ENCODE measurements around the gene FBXL22. TPM values are rescaled to one million over a fixed set of nuclear protein-coding genes. Genes with fewer than 3 reads are reported as not detected.

Gene FBXL22
- polyA plus RNA-seq: 0.73 TPM

DNA sequence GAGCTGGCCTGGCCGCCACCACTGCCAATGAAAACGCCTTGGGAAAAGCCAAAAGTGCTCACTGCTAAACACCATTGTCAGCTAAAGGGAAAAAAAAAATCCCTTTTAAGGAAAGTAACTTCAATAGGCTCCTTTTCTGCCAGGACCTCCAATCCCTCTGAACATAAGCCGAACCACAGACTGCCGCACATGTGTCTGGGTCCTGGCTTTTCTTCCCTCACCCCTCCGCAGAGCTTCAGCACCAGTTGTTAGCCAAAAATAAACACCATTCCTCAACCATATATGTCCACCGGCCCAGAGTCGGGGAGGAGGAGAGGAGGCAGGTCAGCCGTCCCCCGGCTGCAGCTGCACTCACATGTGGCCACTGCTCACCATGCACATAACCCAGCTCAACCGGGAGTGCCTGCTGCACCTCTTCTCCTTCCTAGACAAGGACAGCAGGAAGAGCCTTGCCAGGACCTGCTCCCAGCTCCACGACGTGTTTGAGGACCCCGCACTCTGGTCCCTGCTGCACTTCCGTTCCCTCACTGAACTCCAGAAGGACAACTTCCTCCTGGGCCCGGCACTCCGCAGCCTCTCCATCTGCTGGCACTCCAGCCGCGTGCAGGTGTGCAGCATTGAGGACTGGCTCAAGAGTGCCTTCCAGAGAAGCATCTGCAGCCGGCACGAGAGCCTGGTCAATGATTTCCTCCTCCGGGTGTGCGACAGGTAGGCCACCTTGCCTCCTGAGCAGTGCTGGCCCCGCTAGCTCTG, at the start of gene FBXL22:
Gene FBXL22, plus strand, starts transcription at position 350 of the 753 bp plus-strand sequence. Its CDS starts 6 bp downstream, at position 356.
- peak within 1 kb of the TSS in 3 of 4 donors; percentile 1 to 100 (median 34) for H3K4me3 Mint-ChIP-seq
- no peaks in the 10 kb centered on the region for H3K27me3 Mint-ChIP-seq
- no peaks in the 10 kb centered on the region for H3K36me3 Mint-ChIP-seq
- peaks cover 38 to 63% (median 59%) of the 10 kb centered on the region in 3 donors for H3K4me1 Mint-ChIP-seq
- peak within 1 kb of the TSS; percentile 95 to 96 (median 96) for H3K27ac Mint-ChIP-seq
- no peaks in the 10 kb centered on the region for H3K9me3 Mint-ChIP-seq

DNA sequence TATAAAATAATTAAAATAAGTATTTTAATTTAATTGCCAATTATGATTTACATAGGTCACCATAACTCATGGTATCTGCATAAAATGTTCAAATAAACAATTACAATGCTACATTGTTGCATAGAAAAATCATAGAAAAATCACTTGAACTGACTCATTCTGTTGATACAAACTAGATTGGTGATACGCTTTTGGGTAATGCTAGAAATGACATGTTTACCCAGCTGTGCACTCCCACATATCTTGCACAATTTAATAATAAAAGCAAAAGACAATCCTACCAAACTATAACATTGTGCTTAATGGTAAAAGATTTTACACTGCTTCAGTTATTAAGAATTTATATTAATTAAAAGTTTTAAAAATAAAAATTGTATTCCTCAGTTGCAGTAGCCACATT, 45.8 kb upstream of the FBXL22 start:
- H3K36me3 Mint-ChIP-seq: peaks cover 4% of the 10 kb centered on the region
- no peaks in the 10 kb centered on the region for H3K9me3 Mint-ChIP-seq

DNA sequence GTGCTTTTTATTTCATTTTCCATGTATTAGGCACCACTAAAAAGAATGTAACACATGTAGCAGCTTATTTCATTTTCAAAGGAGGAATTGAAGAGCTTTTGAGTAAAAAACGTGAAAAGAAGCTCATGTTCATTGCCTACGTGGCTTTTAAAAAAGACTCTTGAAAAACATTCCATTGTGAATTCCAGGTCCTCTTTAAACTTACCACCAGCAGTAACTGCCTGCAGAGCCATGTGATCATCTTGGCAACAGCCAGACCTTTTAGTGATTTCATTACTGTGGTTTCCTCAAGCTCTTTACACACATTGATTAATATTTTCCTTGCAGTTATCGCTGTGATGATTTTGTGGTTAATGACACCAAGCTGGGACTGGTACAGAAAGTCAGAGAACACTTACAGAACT, 43.8 kb upstream of the FBXL22 start:
- Mint-ChIP-seq H3K27ac (no peak overlapping the region), H3K4me1 (peaks cover 20 to 37% (median 21%) of the 10 kb centered on the region in 3 donors), H3K36me3 (peaks cover 4% of the 10 kb centered on the region), H3K4me3 (no peak overlapping the region), H3K27me3 (no peaks in the 10 kb centered on the region), H3K9me3 (no peaks in the 10 kb centered on the region)

More for the DNA sequence above, 45.8 kb upstream of the FBXL22 start:
- Mint-ChIP-seq H3K27me3 (no peaks in the 10 kb centered on the region), H3K27ac (no peak overlapping the region), H3K4me3 (no peak overlapping the region), H3K4me1 (peaks cover 20 to 30% (median 29%) of the 10 kb centered on the region in 3 donors)

DNA sequence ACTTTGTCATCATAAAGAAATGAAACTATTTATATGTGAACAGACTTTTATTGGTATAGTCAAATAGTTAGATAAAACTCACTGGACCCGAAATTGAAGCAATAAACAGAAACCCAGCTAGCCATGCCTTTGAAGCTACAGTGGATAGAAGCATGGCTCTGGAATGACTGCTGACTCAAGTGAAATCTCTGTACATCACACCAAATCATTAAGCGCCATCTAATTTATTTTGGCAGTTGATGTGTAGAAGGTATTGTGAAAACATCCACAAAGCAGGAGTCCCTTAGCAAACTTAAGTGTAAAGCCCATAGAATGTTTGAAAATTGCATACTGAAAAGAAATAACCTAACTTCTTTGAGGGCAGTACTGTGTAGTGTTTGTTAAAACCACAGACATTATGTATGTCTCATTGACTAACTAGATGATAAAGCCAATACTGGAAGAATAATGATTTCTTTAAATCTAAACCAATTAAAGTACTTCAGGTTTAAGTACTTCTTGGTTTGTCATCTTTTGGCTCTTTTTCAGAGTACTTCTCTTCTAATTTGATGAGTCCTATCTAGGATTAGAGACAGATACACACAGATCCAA, 42.8 kb upstream of the FBXL22 start:
- Mint-ChIP-seq H3K4me1 (peaks cover 20 to 42% (median 22%) of the 10 kb centered on the region in 3 donors), H3K36me3 (peaks cover 4% of the 10 kb centered on the region), H3K27me3 (no peaks in the 10 kb centered on the region), H3K4me3 (no peak overlapping the region), H3K27ac (peak overlapping the region in 2 of 3 donors; percentile 16 to 56), H3K9me3 (no peaks in the 10 kb centered on the region)

GRCh38 chr15:63555507-63555906, 41.7 kb upstream of the FBXL22 start:
- H3K27me3 Mint-ChIP-seq: no peaks in the 10 kb centered on the region
- peaks cover 18 to 45% (median 22%) of the 10 kb centered on the region in 3 donors for H3K4me1 Mint-ChIP-seq
- peaks cover 4% of the 10 kb centered on the region for H3K36me3 Mint-ChIP-seq
- H3K4me3 Mint-ChIP-seq: no peak overlapping the region
- no peaks in the 10 kb centered on the region for H3K9me3 Mint-ChIP-seq
- no peak overlapping the region for H3K27ac Mint-ChIP-seq

GRCh38 chr15:63556246-63556645, 40.9 kb upstream of the FBXL22 start:
- H3K9me3 Mint-ChIP-seq: no peaks in the 10 kb centered on the region
- H3K27me3 Mint-ChIP-seq: no peaks in the 10 kb centered on the region
- H3K27ac Mint-ChIP-seq: peak overlapping the region in 1 of 3 donors; percentile 17
- peaks cover 21 to 50% (median 22%) of the 10 kb centered on the region in 3 donors for H3K4me1 Mint-ChIP-seq
- H3K4me3 Mint-ChIP-seq: no peak overlapping the region
- H3K36me3 Mint-ChIP-seq: peaks cover 4% of the 10 kb centered on the region

DNA sequence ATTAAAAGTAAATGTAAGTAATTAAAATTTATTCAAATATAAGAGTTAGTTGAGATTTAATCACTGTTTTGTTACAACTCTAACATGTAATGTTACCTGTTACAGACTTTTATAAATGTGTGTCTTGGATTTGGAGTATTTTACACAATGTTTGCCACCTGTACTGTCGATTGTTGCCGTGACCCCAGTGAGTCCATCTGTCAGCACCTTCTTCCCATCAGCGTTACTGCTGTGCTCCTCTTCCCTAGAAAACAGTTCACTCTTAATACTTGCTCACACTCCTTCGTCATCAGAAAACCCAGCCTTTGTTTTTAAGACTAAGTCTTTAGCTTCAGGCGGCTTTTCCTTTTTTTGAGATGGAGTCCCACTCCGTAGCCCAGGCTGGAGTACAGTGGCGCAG, 40.5 kb upstream of the FBXL22 start:
- Mint-ChIP-seq H3K4me1 (peaks cover 21 to 50% (median 22%) of the 10 kb centered on the region in 3 donors), H3K27me3 (no peaks in the 10 kb centered on the region), H3K4me3 (peak overlapping the region in 1 of 4 donors; percentile 30), H3K36me3 (peaks cover 4% of the 10 kb centered on the region), H3K27ac (no peak overlapping the region), H3K9me3 (no peaks in the 10 kb centered on the region)

GRCh38 chr15:63559753-63560152, 37.4 kb upstream of the FBXL22 start:
- Mint-ChIP-seq H3K4me3 (no peak overlapping the region), H3K36me3 (peaks cover 3% of the 10 kb centered on the region), H3K27ac (no peak overlapping the region), H3K9me3 (no peaks in the 10 kb centered on the region), H3K4me1 (peaks cover 21 to 41% (median 22%) of the 10 kb centered on the region in 3 donors), H3K27me3 (no peaks in the 10 kb centered on the region)

GRCh38 chr15:63560741-63561448, 36.3 kb upstream of the FBXL22 start:
- no peaks in the 10 kb centered on the region for H3K27me3 Mint-ChIP-seq
- H3K36me3 Mint-ChIP-seq: peaks cover 3% of the 10 kb centered on the region
- peak overlapping the region in 2 of 3 donors; percentile 1 to 78 for H3K27ac Mint-ChIP-seq
- no peak overlapping the region for H3K4me3 Mint-ChIP-seq
- H3K9me3 Mint-ChIP-seq: no peaks in the 10 kb centered on the region
- H3K4me1 Mint-ChIP-seq: peaks cover 15 to 30% (median 23%) of the 10 kb centered on the region in 3 donors

DNA sequence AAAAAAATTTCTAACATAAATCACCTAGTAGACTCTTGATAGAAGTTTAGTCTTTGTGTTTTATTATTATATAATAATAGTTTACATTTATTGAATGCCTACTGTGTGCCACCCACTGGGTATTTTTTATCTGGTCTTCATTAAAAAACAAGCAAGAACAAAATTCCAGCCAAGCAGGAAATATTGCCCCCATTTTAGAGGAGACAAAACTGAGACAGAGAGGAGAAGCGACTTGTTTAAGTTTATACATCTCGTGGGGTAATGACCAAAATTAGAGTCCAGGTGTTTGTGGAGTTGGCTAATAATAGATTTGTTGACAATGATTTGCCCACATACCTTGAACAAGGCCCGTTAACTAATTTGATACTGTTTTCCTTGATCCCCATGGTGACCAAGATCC, 33.1 kb upstream of the FBXL22 start:
- H3K9me3 Mint-ChIP-seq: no peaks in the 10 kb centered on the region
- H3K27ac Mint-ChIP-seq: peak overlapping the region in 2 of 3 donors; percentile 19 to 88
- peaks cover 3% of the 10 kb centered on the region for H3K36me3 Mint-ChIP-seq
- H3K27me3 Mint-ChIP-seq: no peaks in the 10 kb centered on the region
- H3K4me1 Mint-ChIP-seq: peaks cover 7 to 18% (median 15%) of the 10 kb centered on the region in 3 donors
- no peak overlapping the region for H3K4me3 Mint-ChIP-seq

GRCh38 chr15:63565536-63566186, 31.5 kb upstream of the FBXL22 start:
- no peaks in the 10 kb centered on the region for H3K9me3 Mint-ChIP-seq
- H3K4me3 Mint-ChIP-seq: no peak overlapping the region
- peaks cover 5 to 15% (median 10%) of the 10 kb centered on the region in 3 donors for H3K4me1 Mint-ChIP-seq
- peaks cover 3% of the 10 kb centered on the region for H3K36me3 Mint-ChIP-seq
- H3K27me3 Mint-ChIP-seq: no peaks in the 10 kb centered on the region
- peak overlapping the region in 1 of 3 donors; percentile 92 for H3K27ac Mint-ChIP-seq

GRCh38 chr15:63572749-63573464, 24.3 kb upstream of the FBXL22 start:
- H3K27ac Mint-ChIP-seq: peak overlapping the region; percentile 10 to 64 (median 15)
- H3K36me3 Mint-ChIP-seq: no peaks in the 10 kb centered on the region
- H3K9me3 Mint-ChIP-seq: no peaks in the 10 kb centered on the region
- H3K4me1 Mint-ChIP-seq: no peaks in the 10 kb centered on the region
- no peak overlapping the region for H3K4me3 Mint-ChIP-seq
- H3K27me3 Mint-ChIP-seq: no peaks in the 10 kb centered on the region

- Mint-ChIP-seq H3K27me3 (no peaks in the 10 kb centered on the region), H3K9me3 (no peaks in the 10 kb centered on the region), H3K27ac (peak overlapping the region in 2 of 3 donors; percentile 15 to 64), H3K4me3 (no peak overlapping the region), H3K36me3 (no peaks in the 10 kb centered on the region), H3K4me1 (no peaks in the 10 kb centered on the region)
These were observed 23.7 kb upstream of the FBXL22 start for GRCh38 chr15:63573533-63573932.

DNA sequence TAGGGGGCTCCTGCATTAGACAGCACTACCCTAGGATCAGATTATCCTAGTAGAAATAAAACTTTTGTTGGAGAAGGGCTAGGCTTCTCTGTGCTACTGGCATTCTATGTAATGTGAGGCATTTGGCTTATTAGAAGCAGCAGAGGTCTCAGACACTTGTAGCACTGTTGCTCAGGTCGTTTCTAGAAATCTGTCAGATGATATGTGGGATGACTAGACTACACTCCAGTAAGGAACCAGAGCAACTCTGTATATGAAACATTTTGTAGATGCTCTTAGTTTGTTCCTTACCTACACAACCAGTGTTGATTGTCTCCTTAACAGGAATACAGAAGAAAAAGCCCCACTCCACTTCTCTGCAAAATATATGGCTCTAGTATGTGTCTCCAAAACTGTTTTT, 21.9 kb upstream of the FBXL22 start:
- H3K4me1 Mint-ChIP-seq: peaks cover 0 to 7% (median 0%) of the 10 kb centered on the region in 3 donors
- H3K9me3 Mint-ChIP-seq: no peaks in the 10 kb centered on the region
- H3K27me3 Mint-ChIP-seq: no peaks in the 10 kb centered on the region
- H3K27ac Mint-ChIP-seq: peak overlapping the region in 1 of 3 donors; percentile 76
- H3K36me3 Mint-ChIP-seq: no peaks in the 10 kb centered on the region
- H3K4me3 Mint-ChIP-seq: no peak overlapping the region
